ENCODE data around the gene PGBD5.

DNA sequence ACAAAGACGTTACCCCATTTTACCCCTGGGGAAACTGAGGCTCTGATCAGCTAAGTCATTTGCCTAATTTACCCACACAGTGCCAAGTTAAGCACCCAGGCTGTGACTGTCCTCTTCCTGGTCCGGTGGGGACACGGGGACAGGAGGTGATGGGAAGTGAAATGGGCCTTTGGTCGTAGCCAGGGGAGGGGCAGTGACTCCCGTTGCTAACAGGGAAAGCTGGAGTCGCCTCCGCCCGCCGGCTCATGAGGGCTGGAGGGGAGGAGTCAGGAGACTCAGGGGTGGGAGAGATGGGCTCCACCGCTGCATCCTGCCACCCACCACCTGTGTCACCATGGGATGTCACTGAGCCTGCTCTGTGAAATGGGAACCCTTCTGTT, 139.3 kb downstream of the PGBD5 start:
- TF ChIP-seq, protein P1, sequence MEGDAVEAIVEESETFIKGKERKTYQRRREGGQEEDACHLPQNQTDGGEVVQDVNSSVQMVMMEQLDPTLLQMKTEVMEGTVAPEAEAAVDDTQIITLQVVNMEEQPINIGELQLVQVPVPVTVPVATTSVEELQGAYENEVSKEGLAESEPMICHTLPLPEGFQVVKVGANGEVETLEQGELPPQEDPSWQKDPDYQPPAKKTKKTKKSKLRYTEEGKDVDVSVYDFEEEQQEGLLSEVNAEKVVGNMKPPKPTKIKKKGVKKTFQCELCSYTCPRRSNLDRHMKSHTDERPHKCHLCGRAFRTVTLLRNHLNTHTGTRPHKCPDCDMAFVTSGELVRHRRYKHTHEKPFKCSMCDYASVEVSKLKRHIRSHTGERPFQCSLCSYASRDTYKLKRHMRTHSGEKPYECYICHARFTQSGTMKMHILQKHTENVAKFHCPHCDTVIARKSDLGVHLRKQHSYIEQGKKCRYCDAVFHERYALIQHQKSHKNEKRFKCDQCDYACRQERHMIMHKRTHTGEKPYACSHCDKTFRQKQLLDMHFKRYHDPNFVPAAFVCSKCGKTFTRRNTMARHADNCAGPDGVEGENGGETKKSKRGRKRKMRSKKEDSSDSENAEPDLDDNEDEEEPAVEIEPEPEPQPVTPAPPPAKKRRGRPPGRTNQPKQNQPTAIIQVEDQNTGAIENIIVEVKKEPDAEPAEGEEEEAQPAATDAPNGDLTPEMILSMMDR (IDR thresholded peaks at IDR 0.05), result no peak
- no peak for TF ChIP-seq ZFX (IDR thresholded peaks at IDR 0.05; ENCODE audit: borderline replicate concordance)

Data from 22Rv1 (cell line).